ACHN (cell line): Measurements from ENCODE around the gene FBLN2.

Experiments
- DNase-seq: peaks from one replicate; pipeline ENCODE4 v3.0.0-alpha.2; 2015
- in situ Hi-C: cut with HindIII; loops from 2 replicates; pipeline ENCODE4 v1.10.0; 2017; ENCODE audit warnings: low sequenced_read_pairs, low pct_ligation_motif_present, low pct_unique_long_range_greater_than_20kb

FBLN2 gene

GRCh38 chr3:13682331-13683013, 133.5 kb downstream of the FBLN2 start:
- in situ Hi-C loops, result no loop called here

DNA sequence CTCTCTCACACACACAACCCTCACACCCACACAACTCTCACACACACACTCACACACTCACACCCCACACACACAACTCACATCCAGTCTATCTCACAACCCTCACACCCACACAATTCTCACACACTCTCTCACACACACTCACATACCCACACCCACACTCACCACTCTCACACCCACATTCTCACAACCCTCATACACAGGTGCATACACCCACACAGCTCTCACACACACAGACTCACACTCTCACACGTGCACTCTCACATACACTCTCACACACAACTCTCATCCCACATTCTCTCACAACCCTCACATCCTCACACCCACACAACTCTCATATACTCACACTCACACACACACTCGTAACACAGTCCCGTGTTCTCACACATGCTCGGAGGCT, 134.4 kb downstream of the FBLN2 start:
- in situ Hi-C loops, result no loop called here
- no peak for DNase-seq

More at GRCh38 chr3:13682331-13683013, 133.5 kb downstream of the FBLN2 start:
- DNase-seq, result no peak

GRCh38 chr3:13683772-13684171, 134.8 kb downstream of the FBLN2 start:
- in situ Hi-C loops, result no loop called here
- no peak for DNase-seq

GRCh38 chr3:13684350-13684749, 135.4 kb downstream of the FBLN2 start:
- in situ Hi-C loops, result no loop called here
- no peak for DNase-seq

GRCh38 chr3:13684854-13685253, 135.9 kb downstream of the FBLN2 start:
- in situ Hi-C loops, result no loop called here
- DNase-seq, result no peak

GRCh38 chr3:13685721-13686120, 136.8 kb downstream of the FBLN2 start:
- in situ Hi-C loops, result no loop called here

GRCh38 chr3:13686367-13687160, 137.6 kb downstream of the FBLN2 start:
- DNase-seq, result no peak
- in situ Hi-C loops, result no loop called here

More at GRCh38 chr3:13685721-13686120, 136.8 kb downstream of the FBLN2 start:
- DNase-seq, result no peak

GRCh38 chr3:13687517-13687943, 138.6 kb downstream of the FBLN2 start:
- no peak for DNase-seq
- in situ Hi-C loops, result no loop called here
